Transverse colon (tissue), 4 donors: Measurements from ENCODE around the gene SRL.

ENCODE experiments used
- EP300 ChIP-seq: sonication (generic); formaldehyde crosslinking; IDR thresholded peaks from one replicate; pipeline ENCODE4 v1.6.1; 2017; ENCODE audit warnings: antibody characterized with exemption, low read depth
- POLR2AphosphoS5 ChIP-seq, 3 donors: sonication (generic); formaldehyde crosslinking; IDR thresholded peaks; one replicate each; pipeline ENCODE4 v1.6.1; 2016; ENCODE audit warnings: antibody characterized with exemption in 3 of 3
- TF ChIP-seq, protein P1 (sequence below), 5 experiments: fragments of 200-600 bp in 3 of 5; fragments of 450-650 bp in 2 of 5; sonication (generic) in 3 of 5; IDR thresholded peaks; 1 replicate in 2 of 5; 2 replicates in 3 of 5; pipeline ENCODE4 v1.5.1; 2016 to 2017; ENCODE audit warnings: antibody characterized with exemption in 5 of 5, inconsistent platforms in 3 of 5, mild to moderate bottlenecking in 2 of 5, moderate library complexity in 1 of 5

DNA sequence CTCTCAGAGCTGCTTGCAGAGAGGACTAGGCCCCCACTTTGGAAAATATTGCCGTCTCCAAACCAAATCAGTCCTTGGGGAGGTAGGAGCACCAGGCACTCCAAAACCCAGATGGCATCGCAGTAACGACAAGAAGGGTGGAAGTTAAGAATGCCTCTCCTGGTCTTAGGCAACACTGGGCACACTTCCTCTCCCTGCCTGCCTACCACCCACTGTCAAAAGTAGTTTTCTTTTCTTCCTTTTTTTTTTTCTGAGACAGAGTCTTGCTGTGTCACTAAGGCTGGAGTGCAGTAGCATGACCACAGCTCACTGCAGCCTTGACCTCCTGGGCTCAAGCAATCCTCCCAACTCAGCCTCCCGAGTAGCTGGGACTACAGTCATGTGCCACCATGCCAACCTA, 47.2 kb downstream of the SRL start:
- TF ChIP-seq, protein P1, sequence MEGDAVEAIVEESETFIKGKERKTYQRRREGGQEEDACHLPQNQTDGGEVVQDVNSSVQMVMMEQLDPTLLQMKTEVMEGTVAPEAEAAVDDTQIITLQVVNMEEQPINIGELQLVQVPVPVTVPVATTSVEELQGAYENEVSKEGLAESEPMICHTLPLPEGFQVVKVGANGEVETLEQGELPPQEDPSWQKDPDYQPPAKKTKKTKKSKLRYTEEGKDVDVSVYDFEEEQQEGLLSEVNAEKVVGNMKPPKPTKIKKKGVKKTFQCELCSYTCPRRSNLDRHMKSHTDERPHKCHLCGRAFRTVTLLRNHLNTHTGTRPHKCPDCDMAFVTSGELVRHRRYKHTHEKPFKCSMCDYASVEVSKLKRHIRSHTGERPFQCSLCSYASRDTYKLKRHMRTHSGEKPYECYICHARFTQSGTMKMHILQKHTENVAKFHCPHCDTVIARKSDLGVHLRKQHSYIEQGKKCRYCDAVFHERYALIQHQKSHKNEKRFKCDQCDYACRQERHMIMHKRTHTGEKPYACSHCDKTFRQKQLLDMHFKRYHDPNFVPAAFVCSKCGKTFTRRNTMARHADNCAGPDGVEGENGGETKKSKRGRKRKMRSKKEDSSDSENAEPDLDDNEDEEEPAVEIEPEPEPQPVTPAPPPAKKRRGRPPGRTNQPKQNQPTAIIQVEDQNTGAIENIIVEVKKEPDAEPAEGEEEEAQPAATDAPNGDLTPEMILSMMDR (IDR thresholded peaks at IDR 0.05) = no peak
- TF ChIP-seq POLR2AphosphoS5 (IDR thresholded peaks at IDR 0.05) (no peak), EP300 (no peak)
